ENCODE measurements around the gene NAT8L. TPM values are rescaled to one million over a fixed set of nuclear protein-coding genes. Genes with fewer than 3 reads are reported as not detected.

The NAT8L gene
- total RNA-seq, 2 experiments from 2014 or later = not detected

GRCh38 chr4:2041239-2042130 is 17.6 kb upstream of the NAT8L start:
- intact Hi-C loops (cut with micrococcal nuclease; ENCODE audit: unreplicated experiment) = no loop called here
- Histone ChIP-seq H3K36me3 (ENCODE audit: insufficient read depth, low read length) (no peaks in the 10 kb centered on the region), H4K20me1 (ENCODE audit: insufficient read depth, low read length) (no peaks in the 10 kb centered on the region), H3K4me1 (ENCODE audit: insufficient read depth, low read length, poor library complexity, severe bottlenecking) (peaks cover 8% of the 10 kb centered on the region), H3K9me3 (ENCODE audit: low read length) (no peaks in the 10 kb centered on the region), H2AFZ (ENCODE audit: low read length) (0 out of 2 replicates have a peak overlapping the region, but pooled peaks have one; percentile 17), H3K4me2 (ENCODE audit: low read length) (peak overlapping the region; percentile 55), H3K79me2 (ENCODE audit: insufficient read depth, low read depth, low read length) (no peaks in the 10 kb centered on the region), H3K27ac (ENCODE audit: low read depth, low read length, poor library complexity, severe bottlenecking) (no peak overlapping the region), H3K9me2 (ENCODE audit: insufficient read depth, low read length) (no peaks in the 10 kb centered on the region), H3K4me3 (ENCODE audit: low read depth, low read length, poor library complexity, severe bottlenecking) (peak overlapping the region; percentile 63)
- POLR2A ChIA-PET = interaction anchor here (0.5 kb wide), 1 partner anchor 548 kb away, joined by 3 read pairs; no protein-coding TSS in a partner anchor
- DNase-seq (ENCODE audit: low spot score) = peak; percentile 80
- CTCF ChIA-PET (ENCODE audit: unreplicated experiment) = no interaction called here
- TF ChIP-seq CTCF (conservative IDR thresholded peaks at IDR 0.05; ENCODE audit: low read length) (no peak), EZH2phosphoT487 (IDR thresholded peaks at IDR 0.05; ENCODE audit: borderline replicate concordance, low read depth, low read length) (no peak)
- no TSS peak for BruUV-seq (replicated peaks)

DNA sequence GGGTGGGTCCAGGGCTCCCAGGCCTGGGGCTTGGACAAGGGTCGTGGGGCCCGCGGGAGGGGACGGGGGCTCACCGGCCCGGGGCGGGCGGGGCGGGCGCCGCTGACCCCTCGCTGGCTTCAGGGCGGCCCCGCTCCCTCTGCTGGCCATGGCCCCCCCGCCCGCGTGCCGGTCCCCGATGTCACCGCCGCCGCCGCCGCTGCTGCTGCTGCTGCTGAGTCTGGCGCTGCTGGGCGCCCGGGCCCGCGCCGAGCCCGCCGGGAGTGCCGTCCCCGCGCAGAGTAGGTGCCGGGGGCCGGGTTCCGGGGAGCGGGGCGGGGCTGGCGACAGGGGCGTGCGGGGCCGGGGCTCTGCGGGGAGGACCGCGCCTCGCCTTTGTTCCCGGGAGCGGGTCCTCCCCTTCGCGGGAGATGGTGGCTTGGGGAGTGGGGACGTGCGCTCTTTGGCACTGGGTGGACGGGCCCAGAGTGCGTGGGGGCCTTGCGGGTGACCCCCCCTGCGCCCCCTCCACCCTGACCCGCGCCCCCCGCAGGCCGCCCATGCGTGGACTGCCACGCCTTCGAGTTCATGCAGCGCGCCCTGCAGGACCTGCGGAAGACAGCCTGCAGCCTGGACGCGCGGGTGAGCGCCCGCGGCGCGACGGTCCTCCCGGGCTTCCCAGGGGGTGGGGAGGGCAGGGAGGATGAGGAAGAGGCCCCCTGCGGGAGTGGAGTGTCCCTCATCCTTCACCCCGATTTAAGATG is 16.8 kb upstream of the NAT8L start:
- H3K4me1 ChIP-seq (ENCODE audit: insufficient read depth, low read length, poor library complexity, severe bottlenecking) = peaks cover 8% of the 10 kb centered on the region
- no peaks in the 10 kb centered on the region for H3K9me3 ChIP-seq (ENCODE audit: low read length)
- H3K4me2 ChIP-seq (ENCODE audit: low read length) = peak overlapping the region; percentile 62
- no peaks in the 10 kb centered on the region for H4K20me1 ChIP-seq (ENCODE audit: insufficient read depth, low read length)
- peak overlapping the region; percentile 63 for H3K4me3 ChIP-seq (ENCODE audit: low read depth, low read length, poor library complexity, severe bottlenecking)
- H3K36me3 ChIP-seq (ENCODE audit: insufficient read depth, low read length) = no peaks in the 10 kb centered on the region
- no peaks in the 10 kb centered on the region for H3K9me2 ChIP-seq (ENCODE audit: insufficient read depth, low read length)
- peak; percentile 22 for DNase-seq (ENCODE audit: low spot score)
- intact Hi-C loops (cut with micrococcal nuclease; ENCODE audit: unreplicated experiment) = no loop called here
- ChIA-PET POLR2A (no interaction called here), CTCF (ENCODE audit: unreplicated experiment) (no interaction called here)
- 0 out of 2 replicates have a peak overlapping the region, but pooled peaks have one; percentile 17 for H2AFZ ChIP-seq (ENCODE audit: low read length)
- BruUV-seq (replicated peaks) = no TSS peak
- H3K27ac ChIP-seq (ENCODE audit: low read depth, low read length, poor library complexity, severe bottlenecking) = no peak overlapping the region
- TF ChIP-seq EZH2phosphoT487 (IDR thresholded peaks at IDR 0.05; ENCODE audit: borderline replicate concordance, low read depth, low read length) (no peak), CTCF (conservative IDR thresholded peaks at IDR 0.05; ENCODE audit: low read length) (no peak)
- H3K79me2 ChIP-seq (ENCODE audit: insufficient read depth, low read depth, low read length) = no peaks in the 10 kb centered on the region
